ENCODE measurements around the gene GRIA3.

DNA sequence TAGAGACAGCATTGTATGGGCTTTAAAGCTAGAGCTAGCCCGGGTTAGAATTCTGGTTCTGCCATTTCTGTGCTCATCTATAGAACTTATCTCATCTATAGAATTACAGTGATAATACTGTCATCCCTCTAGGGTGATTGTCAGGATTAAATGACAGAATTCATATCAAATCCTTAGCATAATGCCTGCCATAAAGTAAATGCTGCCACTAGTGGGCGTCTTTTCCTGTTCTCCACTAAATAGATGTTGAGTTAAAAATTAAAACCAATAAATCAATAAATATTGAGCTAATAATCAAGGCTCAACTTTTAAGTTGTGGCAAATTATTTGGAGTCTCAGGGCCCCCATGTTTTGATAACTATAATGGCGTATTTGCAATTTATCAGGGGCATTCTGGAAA lies 19.7 kb downstream of the GRIA3 start:
- TF ChIP-seq MYBL2 (CRISPR knock-in tag; IDR thresholded peaks at IDR 0.05) (no peak), FOXK1 (CRISPR knock-in tag; IDR thresholded peaks at IDR 0.05) (no peak), RELA (CRISPR knock-in tag; IDR thresholded peaks at IDR 0.05; ENCODE audit: borderline replicate concordance) (no peak), TEAD1 (CRISPR knock-in tag; IDR thresholded peaks at IDR 0.05) (no peak), SP1 (CRISPR knock-in tag; conservative IDR thresholded peaks at IDR 0.05) (no peak), NFE2L1 (CRISPR knock-in tag; IDR thresholded peaks at IDR 0.05) (no peak), CREM (CRISPR knock-in tag; IDR thresholded peaks at IDR 0.05) (no peak), ZNF396 (CRISPR knock-in tag; IDR thresholded peaks at IDR 0.05; ENCODE audit: borderline replicate concordance) (no peak)
- TF ChIP-seq, protein P1, sequence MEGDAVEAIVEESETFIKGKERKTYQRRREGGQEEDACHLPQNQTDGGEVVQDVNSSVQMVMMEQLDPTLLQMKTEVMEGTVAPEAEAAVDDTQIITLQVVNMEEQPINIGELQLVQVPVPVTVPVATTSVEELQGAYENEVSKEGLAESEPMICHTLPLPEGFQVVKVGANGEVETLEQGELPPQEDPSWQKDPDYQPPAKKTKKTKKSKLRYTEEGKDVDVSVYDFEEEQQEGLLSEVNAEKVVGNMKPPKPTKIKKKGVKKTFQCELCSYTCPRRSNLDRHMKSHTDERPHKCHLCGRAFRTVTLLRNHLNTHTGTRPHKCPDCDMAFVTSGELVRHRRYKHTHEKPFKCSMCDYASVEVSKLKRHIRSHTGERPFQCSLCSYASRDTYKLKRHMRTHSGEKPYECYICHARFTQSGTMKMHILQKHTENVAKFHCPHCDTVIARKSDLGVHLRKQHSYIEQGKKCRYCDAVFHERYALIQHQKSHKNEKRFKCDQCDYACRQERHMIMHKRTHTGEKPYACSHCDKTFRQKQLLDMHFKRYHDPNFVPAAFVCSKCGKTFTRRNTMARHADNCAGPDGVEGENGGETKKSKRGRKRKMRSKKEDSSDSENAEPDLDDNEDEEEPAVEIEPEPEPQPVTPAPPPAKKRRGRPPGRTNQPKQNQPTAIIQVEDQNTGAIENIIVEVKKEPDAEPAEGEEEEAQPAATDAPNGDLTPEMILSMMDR (IDR thresholded peaks at IDR 0.05): no peak
- TF ChIP-seq, protein P2, sequence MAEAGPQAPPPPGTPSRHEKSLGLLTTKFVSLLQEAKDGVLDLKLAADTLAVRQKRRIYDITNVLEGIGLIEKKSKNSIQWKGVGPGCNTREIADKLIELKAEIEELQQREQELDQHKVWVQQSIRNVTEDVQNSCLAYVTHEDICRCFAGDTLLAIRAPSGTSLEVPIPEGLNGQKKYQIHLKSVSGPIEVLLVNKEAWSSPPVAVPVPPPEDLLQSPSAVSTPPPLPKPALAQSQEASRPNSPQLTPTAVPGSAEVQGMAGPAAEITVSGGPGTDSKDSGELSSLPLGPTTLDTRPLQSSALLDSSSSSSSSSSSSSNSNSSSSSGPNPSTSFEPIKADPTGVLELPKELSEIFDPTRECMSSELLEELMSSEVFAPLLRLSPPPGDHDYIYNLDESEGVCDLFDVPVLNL (CRISPR knock-in tag; IDR thresholded peaks at IDR 0.05; ENCODE audit: borderline replicate concordance, low read depth): no peak
- TF ChIP-seq, protein P3, sequence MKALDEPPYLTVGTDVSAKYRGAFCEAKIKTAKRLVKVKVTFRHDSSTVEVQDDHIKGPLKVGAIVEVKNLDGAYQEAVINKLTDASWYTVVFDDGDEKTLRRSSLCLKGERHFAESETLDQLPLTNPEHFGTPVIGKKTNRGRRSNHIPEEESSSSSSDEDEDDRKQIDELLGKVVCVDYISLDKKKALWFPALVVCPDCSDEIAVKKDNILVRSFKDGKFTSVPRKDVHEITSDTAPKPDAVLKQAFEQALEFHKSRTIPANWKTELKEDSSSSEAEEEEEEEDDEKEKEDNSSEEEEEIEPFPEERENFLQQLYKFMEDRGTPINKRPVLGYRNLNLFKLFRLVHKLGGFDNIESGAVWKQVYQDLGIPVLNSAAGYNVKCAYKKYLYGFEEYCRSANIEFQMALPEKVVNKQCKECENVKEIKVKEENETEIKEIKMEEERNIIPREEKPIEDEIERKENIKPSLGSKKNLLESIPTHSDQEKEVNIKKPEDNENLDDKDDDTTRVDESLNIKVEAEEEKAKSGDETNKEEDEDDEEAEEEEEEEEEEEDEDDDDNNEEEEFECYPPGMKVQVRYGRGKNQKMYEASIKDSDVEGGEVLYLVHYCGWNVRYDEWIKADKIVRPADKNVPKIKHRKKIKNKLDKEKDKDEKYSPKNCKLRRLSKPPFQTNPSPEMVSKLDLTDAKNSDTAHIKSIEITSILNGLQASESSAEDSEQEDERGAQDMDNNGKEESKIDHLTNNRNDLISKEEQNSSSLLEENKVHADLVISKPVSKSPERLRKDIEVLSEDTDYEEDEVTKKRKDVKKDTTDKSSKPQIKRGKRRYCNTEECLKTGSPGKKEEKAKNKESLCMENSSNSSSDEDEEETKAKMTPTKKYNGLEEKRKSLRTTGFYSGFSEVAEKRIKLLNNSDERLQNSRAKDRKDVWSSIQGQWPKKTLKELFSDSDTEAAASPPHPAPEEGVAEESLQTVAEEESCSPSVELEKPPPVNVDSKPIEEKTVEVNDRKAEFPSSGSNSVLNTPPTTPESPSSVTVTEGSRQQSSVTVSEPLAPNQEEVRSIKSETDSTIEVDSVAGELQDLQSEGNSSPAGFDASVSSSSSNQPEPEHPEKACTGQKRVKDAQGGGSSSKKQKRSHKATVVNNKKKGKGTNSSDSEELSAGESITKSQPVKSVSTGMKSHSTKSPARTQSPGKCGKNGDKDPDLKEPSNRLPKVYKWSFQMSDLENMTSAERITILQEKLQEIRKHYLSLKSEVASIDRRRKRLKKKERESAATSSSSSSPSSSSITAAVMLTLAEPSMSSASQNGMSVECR (CRISPR knock-in tag; IDR thresholded peaks at IDR 0.05; ENCODE audit: borderline replicate concordance): no peak
- TF ChIP-seq, protein P4, sequence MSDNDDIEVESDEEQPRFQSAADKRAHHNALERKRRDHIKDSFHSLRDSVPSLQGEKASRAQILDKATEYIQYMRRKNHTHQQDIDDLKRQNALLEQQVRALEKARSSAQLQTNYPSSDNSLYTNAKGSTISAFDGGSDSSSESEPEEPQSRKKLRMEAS (CRISPR knock-in tag; IDR thresholded peaks at IDR 0.05): no peak
